Activated CD8-positive, alpha-beta memory T cell treated with anti-CD3 and anti-CD28 coated beads, Interleukin-2, amount 50 U/mL, for 4 hours (primary cell): ENCODE measurements around the gene ENOX1.
"Not testable (repeated sequence)": the region's sequence is repeated elsewhere in the genome, so short reads cannot be mapped to it uniquely, and the experiment has no call there.

Experiments
- DNase-seq: peaks from one replicate; pipeline ENCODE4 v3.0.0-alpha.2; 2020

ENOX1 gene

GRCh38 chr13:43180036-43180660, 606.6 kb downstream of the ENOX1 start:
- DNase-seq = no peak

GRCh38 chr13:43171489-43171888, 615.3 kb downstream of the ENOX1 start:
- DNase-seq = no peak

- no peak for DNase-seq
These were observed 616.3 kb downstream of the ENOX1 start for GRCh38 chr13:43170506-43170905.

- DNase-seq = not testable (repeated sequence)
These were observed 618.3 kb downstream of the ENOX1 start for GRCh38 chr13:43168434-43168833.

GRCh38 chr13:43167731-43168130, 619.0 kb downstream of the ENOX1 start:
- DNase-seq = no peak

- no peak for DNase-seq
These were observed 619.9 kb downstream of the ENOX1 start for GRCh38 chr13:43166644-43167457.
